GM12801 (cell line): ENCODE results near the gene KEL.

Experiments
- CTCF ChIP-seq: IDR thresholded peaks from one replicate; pipeline ENCODE4 v1.5.1; 2011; ENCODE audit warnings: control low read depth; ENCODE audit not compliant: insufficient read length; ENCODE audit errors: extremely low read depth

KEL gene

DNA sequence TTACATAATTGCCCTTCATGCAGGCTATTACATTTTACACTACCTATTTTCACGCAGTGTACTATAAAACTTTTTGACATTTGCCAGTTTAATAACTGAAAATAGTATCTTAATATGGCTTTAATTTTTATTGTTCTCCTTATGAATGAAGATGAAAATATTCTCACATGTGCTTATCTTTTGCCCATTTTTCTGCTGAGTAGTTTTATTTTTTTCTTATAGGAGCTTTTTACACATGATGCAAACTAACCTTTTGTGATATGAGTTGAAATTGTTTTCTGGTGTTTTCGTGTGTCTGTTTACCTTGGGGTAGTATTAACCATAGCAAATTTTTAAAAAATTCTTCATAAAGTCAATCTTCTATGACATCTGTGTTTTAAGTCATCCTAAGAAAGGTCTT, 38.5 kb upstream of the KEL start:
- no peak for TF ChIP-seq CTCF

DNA sequence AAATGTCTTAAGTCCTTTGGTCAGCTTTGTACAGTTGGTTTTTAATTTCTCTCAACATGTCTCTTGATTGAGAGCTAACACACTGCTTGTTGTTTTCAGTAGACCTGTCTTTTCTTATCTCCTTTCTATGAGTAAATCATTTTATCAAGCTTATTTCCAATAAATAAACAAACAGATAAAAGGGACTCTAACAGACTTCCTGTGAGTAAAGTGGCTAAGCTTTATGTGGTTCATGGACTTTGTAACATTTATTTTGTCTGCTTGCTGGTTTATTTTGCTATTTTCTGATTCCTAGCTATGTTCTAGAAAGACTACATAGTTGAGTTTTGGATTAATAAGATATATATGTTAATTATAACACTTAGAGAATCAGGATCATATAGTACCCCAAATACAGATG, 37.6 kb upstream of the KEL start:
- no peak for TF ChIP-seq CTCF

DNA sequence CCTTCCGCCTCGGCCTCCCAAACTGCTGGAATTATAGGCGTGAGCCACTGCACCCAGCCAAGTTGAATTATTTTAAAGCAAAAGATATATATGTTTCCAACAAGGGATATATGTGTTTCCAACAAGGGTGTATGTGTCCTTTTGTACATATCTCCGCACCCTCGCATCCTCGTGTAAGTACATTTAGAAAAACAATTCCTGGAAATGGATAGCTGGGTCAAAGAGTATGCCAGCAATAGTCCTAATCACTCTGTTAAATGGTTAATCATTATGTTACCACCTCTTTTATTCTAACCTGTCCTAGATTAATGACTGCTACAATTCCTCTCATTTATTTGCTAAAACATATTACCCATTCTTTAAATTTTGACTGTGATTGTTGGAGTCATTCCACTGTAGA, 36.8 kb upstream of the KEL start:
- TF ChIP-seq CTCF = no peak

- no peak for TF ChIP-seq CTCF
These were observed 35.4 kb upstream of the KEL start for GRCh38 chr7:142997456-142997989.

DNA sequence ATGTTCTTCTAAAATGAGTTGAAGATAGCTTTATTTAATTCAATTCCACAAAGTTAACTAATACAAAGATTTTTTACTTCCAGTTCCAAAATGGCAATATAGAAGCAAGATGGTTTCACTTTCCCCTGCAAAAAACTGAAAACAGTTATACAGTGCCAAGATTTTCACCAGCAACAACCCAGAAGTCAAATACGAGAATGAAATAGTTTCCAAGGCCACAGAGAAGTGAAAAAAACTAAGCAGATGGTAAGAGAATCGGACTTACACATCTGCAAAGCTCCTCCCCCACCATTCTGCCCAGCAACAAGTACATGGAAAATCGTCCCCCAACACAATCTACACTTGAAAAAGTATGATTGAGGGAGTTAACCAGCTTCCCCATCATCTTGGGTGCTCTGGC, 30.3 kb upstream of the KEL start:
- TF ChIP-seq CTCF = no peak

- no peak for TF ChIP-seq CTCF
These were observed 22.1 kb upstream of the KEL start for GRCh38 chr7:142984297-142984696.

DNA sequence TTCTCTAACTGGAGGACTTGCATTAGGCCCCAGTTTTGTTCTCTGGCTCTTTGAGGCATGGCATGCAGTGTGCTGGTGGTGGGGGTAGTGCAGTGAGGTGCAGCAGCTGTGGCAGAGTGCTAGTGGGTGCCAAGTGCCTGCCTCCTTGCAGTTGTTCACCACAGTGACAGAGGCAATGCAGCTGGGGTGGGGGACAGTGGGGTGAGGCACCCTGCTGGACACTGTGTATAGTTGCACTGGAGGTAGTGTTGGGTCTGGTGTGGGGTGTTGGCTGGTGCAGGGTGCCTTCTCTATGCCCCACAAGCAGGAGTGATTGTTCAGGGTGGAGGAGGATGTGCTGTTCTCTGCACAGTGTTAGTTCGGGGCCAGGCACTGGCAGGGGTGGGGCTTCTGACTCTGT, 21.7 kb upstream of the KEL start:
- TF ChIP-seq CTCF = no peak

DNA sequence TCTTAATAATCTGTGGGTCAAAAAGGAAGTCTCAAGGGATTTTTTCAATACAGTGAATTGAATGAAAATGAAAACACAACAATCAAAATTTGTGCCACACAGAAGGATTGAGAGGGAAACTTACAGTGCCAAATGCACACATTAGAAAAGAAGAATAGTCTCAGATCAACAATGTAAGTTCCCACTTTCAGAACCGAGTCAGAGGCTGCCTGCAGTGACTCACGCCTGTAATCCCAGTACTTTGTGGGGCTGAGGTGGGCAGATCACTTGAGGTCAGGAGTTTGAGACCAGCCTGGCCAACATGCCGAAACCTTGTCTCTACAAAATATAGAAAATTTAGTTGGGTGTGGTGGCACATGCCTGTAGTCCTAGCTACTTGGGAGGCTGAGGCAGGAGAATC, 12.5 kb upstream of the KEL start:
- TF ChIP-seq CTCF = no peak
